WI38 (cell line): ENCODE measurements around the gene SMG7.

Source experiments
- H3K4me3 ChIP-seq: 2 replicates; pipeline ENCODE4 v1.5.1; 2011; ENCODE audit warnings: low read depth, mild to moderate bottlenecking, control low read depth, low read length
- TF ChIP-seq, protein P1 (sequence below): IDR thresholded peaks from 2 replicates; pipeline ENCODE4 v1.5.1; 2012; ENCODE audit warnings: low read depth, mild to moderate bottlenecking, control low read depth, low read length

Gene SMG7

GRCh38 chr1:183588827-183589226 is 116.5 kb downstream of the SMG7 start:
- no peak overlapping the region for H3K4me3 ChIP-seq
- TF ChIP-seq, protein P1, sequence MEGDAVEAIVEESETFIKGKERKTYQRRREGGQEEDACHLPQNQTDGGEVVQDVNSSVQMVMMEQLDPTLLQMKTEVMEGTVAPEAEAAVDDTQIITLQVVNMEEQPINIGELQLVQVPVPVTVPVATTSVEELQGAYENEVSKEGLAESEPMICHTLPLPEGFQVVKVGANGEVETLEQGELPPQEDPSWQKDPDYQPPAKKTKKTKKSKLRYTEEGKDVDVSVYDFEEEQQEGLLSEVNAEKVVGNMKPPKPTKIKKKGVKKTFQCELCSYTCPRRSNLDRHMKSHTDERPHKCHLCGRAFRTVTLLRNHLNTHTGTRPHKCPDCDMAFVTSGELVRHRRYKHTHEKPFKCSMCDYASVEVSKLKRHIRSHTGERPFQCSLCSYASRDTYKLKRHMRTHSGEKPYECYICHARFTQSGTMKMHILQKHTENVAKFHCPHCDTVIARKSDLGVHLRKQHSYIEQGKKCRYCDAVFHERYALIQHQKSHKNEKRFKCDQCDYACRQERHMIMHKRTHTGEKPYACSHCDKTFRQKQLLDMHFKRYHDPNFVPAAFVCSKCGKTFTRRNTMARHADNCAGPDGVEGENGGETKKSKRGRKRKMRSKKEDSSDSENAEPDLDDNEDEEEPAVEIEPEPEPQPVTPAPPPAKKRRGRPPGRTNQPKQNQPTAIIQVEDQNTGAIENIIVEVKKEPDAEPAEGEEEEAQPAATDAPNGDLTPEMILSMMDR, result no peak

DNA sequence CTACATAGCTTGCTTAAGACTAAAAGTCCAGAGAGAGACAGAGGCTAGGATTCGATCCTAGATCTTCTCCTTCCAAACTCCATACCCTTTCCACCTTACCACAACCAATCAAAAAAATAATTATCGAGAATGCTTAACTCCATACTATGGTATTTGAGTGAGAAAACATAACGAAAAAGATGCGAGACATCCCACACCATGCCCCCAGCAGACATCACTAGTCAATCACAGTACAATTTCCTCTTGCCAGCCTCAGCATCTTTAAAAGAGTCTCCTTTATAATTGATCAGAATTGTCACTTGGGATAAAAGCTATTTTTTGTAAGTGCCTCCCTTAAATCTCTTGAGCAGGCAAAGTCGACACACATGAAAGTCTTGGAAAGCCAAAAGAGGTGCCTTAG is 117.1 kb downstream of the SMG7 start:
- TF ChIP-seq, protein P1, result no peak
- no peak overlapping the region for H3K4me3 ChIP-seq

DNA sequence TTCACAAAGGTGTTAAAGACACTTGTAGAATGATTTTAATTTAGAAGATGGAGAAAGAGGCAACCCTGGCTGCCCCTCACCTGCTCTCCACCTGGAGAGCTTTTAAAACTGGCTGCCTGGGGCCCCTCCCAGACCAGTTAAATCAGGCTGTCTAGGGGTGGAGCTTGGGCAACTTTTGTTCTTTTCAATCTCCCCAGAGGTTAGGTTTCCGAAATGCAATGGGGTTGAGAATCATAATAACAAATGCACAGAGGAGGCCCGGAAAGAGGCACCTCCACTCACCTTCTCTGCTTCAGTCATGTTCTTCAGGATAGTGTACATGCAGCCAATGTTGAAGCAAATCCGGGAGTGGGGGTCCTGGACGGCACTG is 117.6 kb downstream of the SMG7 start:
- H3K4me3 ChIP-seq, result no peak overlapping the region
- TF ChIP-seq, protein P1, result no peak

DNA sequence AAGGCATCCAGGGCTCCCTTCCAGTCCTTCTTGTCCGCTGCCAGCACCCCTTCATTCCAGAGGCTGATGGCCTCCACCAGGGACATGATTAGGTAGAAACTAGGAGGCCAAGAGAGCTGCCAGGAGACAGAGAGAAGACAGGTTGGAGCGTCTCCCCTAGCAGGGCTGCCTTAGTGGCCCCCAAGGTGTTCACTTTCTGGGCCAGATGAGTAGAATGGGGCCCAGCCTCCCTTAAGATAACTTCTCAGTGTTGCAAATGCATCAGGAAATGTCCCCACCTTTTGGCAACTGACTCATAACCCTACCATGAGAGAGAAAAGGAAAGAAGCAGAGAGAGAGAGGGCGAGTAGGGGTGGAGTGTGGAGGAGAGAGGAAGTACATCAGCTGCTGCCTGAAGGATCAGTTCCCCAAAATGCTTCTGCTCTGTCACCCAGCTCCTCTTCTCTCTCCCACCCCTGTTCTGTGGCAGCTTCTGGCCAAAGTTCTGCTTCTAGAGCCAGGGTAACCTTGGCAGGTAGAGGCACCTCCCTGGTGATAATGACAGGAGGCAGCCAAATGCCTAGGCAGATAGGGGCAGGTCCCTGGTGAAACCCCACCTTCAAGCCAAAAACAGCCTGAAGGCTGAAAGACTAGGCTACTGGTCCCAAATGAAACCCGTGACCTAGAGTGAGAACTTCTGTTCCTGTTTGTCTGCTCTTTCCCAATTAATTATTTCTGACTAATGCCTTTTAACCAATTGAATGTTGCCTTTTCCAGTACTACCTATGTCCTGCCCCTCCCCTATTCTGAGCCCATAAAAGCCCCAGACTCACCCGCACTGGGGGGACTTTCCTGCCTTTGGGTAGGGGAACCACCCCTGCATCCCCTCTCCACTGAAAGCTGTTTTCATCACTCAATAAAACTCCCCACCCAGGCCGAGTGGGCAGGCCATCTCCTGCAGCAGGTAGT is 118.2 kb downstream of the SMG7 start, which contains the start of gene NCF2:
TSS of gene NCF2 (minus strand) at position 216 of the 948 bp plus-strand sequence. CDS start at position 86, 130 bp downstream.
- H3K4me3 ChIP-seq, result no peak within 1 kb of the TSS
- TF ChIP-seq, protein P1, result no peak

DNA sequence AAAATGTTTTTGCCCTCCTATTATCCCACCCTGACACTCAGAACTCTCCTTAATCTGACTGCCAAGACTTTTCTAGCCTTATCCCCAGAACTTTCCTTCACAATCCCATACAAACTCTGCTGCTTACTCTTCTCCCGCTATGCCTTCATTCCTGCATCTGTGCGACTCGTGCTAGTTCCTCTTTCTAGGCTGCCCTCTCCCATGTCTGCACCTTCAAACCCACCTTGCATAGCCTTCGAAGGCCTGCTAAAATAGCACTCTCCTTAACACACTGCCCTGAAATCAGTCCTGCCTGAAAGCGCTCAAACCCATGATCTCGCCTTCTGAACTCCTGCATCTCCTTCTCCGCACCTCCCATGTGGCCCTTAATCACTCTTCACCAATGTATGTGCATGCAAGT is 120.4 kb downstream of the SMG7 start:
- TF ChIP-seq, protein P1, result no peak
- H3K4me3 ChIP-seq, result no peak overlapping the region

DNA sequence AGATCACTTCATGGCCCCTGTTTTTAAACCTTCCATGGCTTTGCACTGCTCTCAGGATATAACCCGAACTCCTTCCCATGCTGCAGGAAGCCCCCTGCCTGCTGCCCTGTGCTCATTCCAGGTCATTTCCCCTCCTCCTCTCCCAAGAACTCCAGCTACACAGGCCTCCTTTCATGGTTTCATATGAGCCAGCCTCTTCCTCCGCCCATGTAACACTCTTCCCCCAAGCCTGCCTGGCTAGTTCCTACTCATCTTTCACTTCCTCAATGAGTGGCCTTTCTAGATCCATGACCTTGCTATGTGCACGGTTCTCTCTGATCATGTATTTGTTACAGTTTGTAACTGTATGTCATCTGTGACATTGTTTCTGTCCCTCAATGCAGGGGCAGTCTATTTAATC is 121.1 kb downstream of the SMG7 start:
- TF ChIP-seq, protein P1, result no peak
- no peak overlapping the region for H3K4me3 ChIP-seq

- TF ChIP-seq, protein P1, result no peak
Observed at GRCh38 chr1:183595537-183595936, 123.2 kb downstream of the SMG7 start.

More at GRCh38 chr1:183595537-183595936, 123.2 kb downstream of the SMG7 start:
- no peak overlapping the region for H3K4me3 ChIP-seq
